ENCODE results near the gene ULK1.

ULK1 gene

DNA sequence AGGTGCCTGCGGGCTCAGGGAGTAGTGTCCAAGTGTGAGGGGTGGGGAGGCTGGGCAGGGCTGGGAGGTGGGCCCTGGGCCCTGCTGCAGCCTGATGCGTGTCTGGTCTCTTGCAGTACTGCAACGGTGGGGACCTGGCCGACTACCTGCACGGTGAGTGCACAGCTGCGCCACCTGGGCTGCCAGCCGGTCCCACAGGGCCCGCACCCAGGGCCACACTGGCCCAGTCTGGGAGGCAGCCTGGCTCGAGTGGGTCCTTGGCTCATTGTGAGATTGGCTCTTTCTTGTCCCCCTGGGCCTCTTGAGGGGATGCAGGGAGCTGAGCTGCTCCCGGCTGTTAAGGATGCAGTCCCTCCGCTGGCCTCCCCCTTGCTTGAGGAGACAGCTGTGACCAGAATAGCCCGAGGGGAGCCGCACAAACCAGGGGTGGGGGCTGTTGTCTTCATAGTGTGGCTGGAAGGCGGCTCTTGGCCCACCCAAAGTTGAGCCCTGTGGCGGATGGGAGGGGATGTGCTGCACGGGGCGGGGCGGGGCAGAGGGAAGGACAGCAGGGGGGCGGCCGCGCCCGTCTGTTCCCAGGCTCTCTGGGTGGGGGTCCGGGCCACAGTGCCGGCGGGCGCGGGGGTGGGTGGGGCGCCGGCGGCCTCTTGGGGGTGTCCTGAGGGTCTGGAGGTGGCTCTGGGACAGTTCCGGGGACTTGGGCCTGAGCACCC, 13.1 kb downstream of the ULK1 start:
- FAIRE-seq (no peak), DNase-seq (ENCODE audit: insufficient read length, low spot score) (no peak)
- no peak for TF ChIP-seq POU2F2 (IDR thresholded peaks at IDR 0.05; ENCODE audit: low read depth, low read length)
- no peak for TF ChIP-seq PAX5 (IDR thresholded peaks at IDR 0.05; ENCODE audit: insufficient read depth, low read length, severe bottlenecking)
- TF ChIP-seq TAF1 (IDR thresholded peaks at IDR 0.05; ENCODE audit: low read depth, low read length): no peak
- TF ChIP-seq POLR2AphosphoS5 (IDR thresholded peaks at IDR 0.05; ENCODE audit: low read depth, low read length): no peak
- no peak for TF ChIP-seq SPI1 (IDR thresholded peaks at IDR 0.05; ENCODE audit: low read depth, low read length)
- TF ChIP-seq POLR2A (IDR thresholded peaks at IDR 0.05; ENCODE audit: low read depth, low read length): no peak

- no peak for DNase-seq (ENCODE audit: insufficient read length, low spot score)
- TF ChIP-seq PAX5 (IDR thresholded peaks at IDR 0.05; ENCODE audit: insufficient read depth, low read length, severe bottlenecking) (no peak), POU2F2 (IDR thresholded peaks at IDR 0.05; ENCODE audit: low read depth, low read length) (no peak), POLR2AphosphoS5 (IDR thresholded peaks at IDR 0.05; ENCODE audit: low read depth, low read length) (no peak), SPI1 (IDR thresholded peaks at IDR 0.05; ENCODE audit: low read depth, low read length) (no peak), POLR2A (IDR thresholded peaks at IDR 0.05; ENCODE audit: low read depth, low read length) (no peak), TAF1 (IDR thresholded peaks at IDR 0.05; ENCODE audit: low read depth, low read length) (no peak)
- FAIRE-seq: no peak
Observed at GRCh38 chr12:131908092-131909080, 14.0 kb downstream of the ULK1 start.

- DNase-seq (ENCODE audit: insufficient read length, low spot score): no peak
- no peak for FAIRE-seq
- TF ChIP-seq PAX5 (IDR thresholded peaks at IDR 0.05; ENCODE audit: insufficient read depth, low read length, severe bottlenecking) (no peak), TAF1 (IDR thresholded peaks at IDR 0.05; ENCODE audit: low read depth, low read length) (no peak), SPI1 (IDR thresholded peaks at IDR 0.05; ENCODE audit: low read depth, low read length) (no peak), POLR2AphosphoS5 (IDR thresholded peaks at IDR 0.05; ENCODE audit: low read depth, low read length) (no peak), POU2F2 (IDR thresholded peaks at IDR 0.05; ENCODE audit: low read depth, low read length) (no peak), POLR2A (IDR thresholded peaks at IDR 0.05; ENCODE audit: low read depth, low read length) (no peak)
Observed at GRCh38 chr12:131909081-131909751, 14.8 kb downstream of the ULK1 start.

- no peak for FAIRE-seq
- no peak for TF ChIP-seq SPI1 (IDR thresholded peaks at IDR 0.05; ENCODE audit: low read depth, low read length)
- no peak for TF ChIP-seq TAF1 (IDR thresholded peaks at IDR 0.05; ENCODE audit: low read depth, low read length)
- no peak for TF ChIP-seq POLR2A (IDR thresholded peaks at IDR 0.05; ENCODE audit: low read depth, low read length)
- no peak for TF ChIP-seq POU2F2 (IDR thresholded peaks at IDR 0.05; ENCODE audit: low read depth, low read length)
- TF ChIP-seq POLR2AphosphoS5 (IDR thresholded peaks at IDR 0.05; ENCODE audit: low read depth, low read length): no peak
- no peak for TF ChIP-seq PAX5 (IDR thresholded peaks at IDR 0.05; ENCODE audit: insufficient read depth, low read length, severe bottlenecking)
Observed at GRCh38 chr12:131909752-131910219, 15.4 kb downstream of the ULK1 start.

GRCh38 chr12:131910302-131911027, 16.0 kb downstream of the ULK1 start:
- TF ChIP-seq POLR2AphosphoS5 (IDR thresholded peaks at IDR 0.05; ENCODE audit: low read depth, low read length) (no peak), POLR2A (IDR thresholded peaks at IDR 0.05; ENCODE audit: low read depth, low read length) (no peak), SPI1 (IDR thresholded peaks at IDR 0.05; ENCODE audit: low read depth, low read length) (no peak), PAX5 (IDR thresholded peaks at IDR 0.05; ENCODE audit: insufficient read depth, low read length, severe bottlenecking) (no peak), POU2F2 (IDR thresholded peaks at IDR 0.05; ENCODE audit: low read depth, low read length) (no peak), TAF1 (IDR thresholded peaks at IDR 0.05; ENCODE audit: low read depth, low read length) (no peak)
- DNase-seq (ENCODE audit: insufficient read length, low spot score) (no peak), FAIRE-seq (no peak)

More at GRCh38 chr12:131909752-131910219, 15.4 kb downstream of the ULK1 start:
- DNase-seq (ENCODE audit: insufficient read length, low spot score): no peak

DNA sequence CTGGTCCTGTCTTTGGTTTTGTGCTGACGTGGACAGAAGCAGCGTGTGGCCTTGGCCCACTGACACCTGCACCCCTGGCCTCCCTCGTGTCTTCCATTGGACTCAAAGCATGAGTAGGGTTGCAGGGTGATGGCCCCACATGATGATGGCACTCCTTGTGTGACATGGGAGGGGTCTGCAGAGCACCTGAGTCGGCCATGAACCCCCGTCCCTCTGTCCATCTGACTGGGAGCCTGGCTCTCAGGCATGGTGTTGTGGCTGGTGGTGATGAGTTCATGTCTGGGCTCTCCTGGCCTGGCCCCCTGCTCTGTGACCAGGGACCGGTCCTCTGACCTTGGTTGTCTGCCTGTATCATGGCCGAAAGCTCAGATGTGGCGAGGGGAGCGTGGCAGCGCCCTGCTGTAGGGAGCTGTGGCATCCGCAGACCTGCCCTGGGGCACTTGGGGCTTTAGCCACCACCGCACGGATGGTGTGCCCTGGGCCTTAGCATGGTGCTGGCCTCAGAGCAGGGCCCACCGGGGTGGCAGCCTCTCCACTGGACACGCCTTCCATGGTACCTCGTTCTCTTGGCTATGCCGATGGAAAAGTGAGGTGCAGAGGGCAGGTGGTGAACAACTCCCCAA, 16.7 kb downstream of the ULK1 start:
- TF ChIP-seq TAF1 (IDR thresholded peaks at IDR 0.05; ENCODE audit: low read depth, low read length): no peak
- no peak for TF ChIP-seq POLR2A (IDR thresholded peaks at IDR 0.05; ENCODE audit: low read depth, low read length)
- no peak for TF ChIP-seq POU2F2 (IDR thresholded peaks at IDR 0.05; ENCODE audit: low read depth, low read length)
- TF ChIP-seq SPI1 (IDR thresholded peaks at IDR 0.05; ENCODE audit: low read depth, low read length): no peak
- no peak for TF ChIP-seq PAX5 (IDR thresholded peaks at IDR 0.05; ENCODE audit: insufficient read depth, low read length, severe bottlenecking)
- TF ChIP-seq POLR2AphosphoS5 (IDR thresholded peaks at IDR 0.05; ENCODE audit: low read depth, low read length): no peak
- no peak for DNase-seq (ENCODE audit: insufficient read length, low spot score)
- FAIRE-seq: no peak

DNA sequence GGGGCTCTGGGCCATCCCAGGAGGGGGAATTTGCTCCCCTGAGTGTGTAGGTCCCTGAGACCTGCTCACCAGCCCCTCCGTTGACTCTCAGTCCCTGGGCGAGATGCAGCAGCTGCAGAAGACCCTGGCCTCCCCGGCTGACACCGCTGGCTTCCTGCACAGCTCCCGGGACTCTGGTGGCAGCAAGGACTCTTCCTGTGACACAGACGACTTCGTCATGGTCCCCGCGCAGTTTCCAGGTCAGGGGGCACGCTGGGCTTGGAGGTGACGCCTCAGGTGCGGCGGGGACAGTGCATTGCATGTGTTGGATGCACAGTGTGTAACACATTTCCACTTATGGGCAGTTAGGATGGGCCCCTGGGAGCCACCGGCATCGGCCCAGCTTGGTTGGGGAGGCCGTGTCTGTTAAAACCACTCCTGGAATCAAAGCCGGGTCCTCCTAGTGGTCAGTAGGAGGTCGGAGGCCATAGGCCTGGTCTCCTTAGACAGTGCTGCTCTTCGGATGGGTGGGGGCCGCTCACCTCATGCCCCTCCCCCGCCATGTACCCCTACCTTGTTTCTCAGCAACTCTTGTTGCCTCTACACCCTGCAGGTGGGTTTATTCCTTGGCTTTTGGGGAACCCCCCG, 17.5 kb downstream of the ULK1 start:
- TF ChIP-seq POLR2AphosphoS5 (IDR thresholded peaks at IDR 0.05; ENCODE audit: low read depth, low read length) (no peak), TAF1 (IDR thresholded peaks at IDR 0.05; ENCODE audit: low read depth, low read length) (no peak), POLR2A (IDR thresholded peaks at IDR 0.05; ENCODE audit: low read depth, low read length) (no peak), SPI1 (IDR thresholded peaks at IDR 0.05; ENCODE audit: low read depth, low read length) (no peak), POU2F2 (IDR thresholded peaks at IDR 0.05; ENCODE audit: low read depth, low read length) (no peak), PAX5 (IDR thresholded peaks at IDR 0.05; ENCODE audit: insufficient read depth, low read length, severe bottlenecking) (no peak)
- no peak for DNase-seq (ENCODE audit: insufficient read length, low spot score)
- FAIRE-seq: no peak
